H1 (cell line): Measurements from ENCODE around the gene TKFC.

Experiments used
- CHD7 ChIP-seq: fragments of 300-600 bp; sonication (generic); IDR thresholded peaks from 2 replicates; pipeline ENCODE4 v1.7.1; 2012; ENCODE audit warnings: low read length, moderate library complexity, mild to moderate bottlenecking, inconsistent platforms; ENCODE audit not compliant: insufficient replicate concordance
- JUND ChIP-seq: IDR thresholded peaks from 2 replicates; pipeline ENCODE4 v1.6.1; 2011; ENCODE audit warnings: mild to moderate bottlenecking, improper control_type of control experiment, low read length
- KDM1A ChIP-seq: fragments of 200-600, 300-600 bp; sonication (generic); IDR thresholded peaks from 2 replicates; pipeline ENCODE4 v1.7.1; 2016; ENCODE audit warnings: mild to moderate bottlenecking, low read length, borderline replicate concordance
- NANOG ChIP-seq: IDR thresholded peaks from 2 replicates; pipeline ENCODE4 v1.6.1; 2011; ENCODE audit warnings: low read length, low read depth, mild to moderate bottlenecking, inconsistent platforms; ENCODE audit not compliant: insufficient read depth, poor library complexity, severe bottlenecking
- POLR2A ChIP-seq, 2 experiments: IDR thresholded peaks; 1 replicate in 1 of 2; 2 replicates in 1 of 2; pipeline ENCODE4 v1.6.1; 2011; ENCODE audit warnings: low read depth in 2 of 2, low read length in 2 of 2, mild to moderate bottlenecking in 2 of 2; ENCODE audit errors: control extremely low read depth in 1 of 2
- SUZ12 ChIP-seq: fragments of 200-600 bp; sonication (generic); IDR thresholded peaks from 2 replicates; pipeline ENCODE4 v1.6.1; 2012; ENCODE audit warnings: mild to moderate bottlenecking, inconsistent platforms, low read length, moderate library complexity, mixed read lengths
- TF ChIP-seq, protein P1 (sequence below), 3 experiments: IDR thresholded peaks; 1 replicate in 2 of 3; 2 replicates in 1 of 3; pipeline versions ENCODE4 v1.5.1 to v1.6.1; 2011; ENCODE audit warnings: low read length in 3 of 3, mild to moderate bottlenecking in 3 of 3, inconsistent platforms in 2 of 3, low read depth in 1 of 3, moderate library complexity in 1 of 3; ENCODE audit not compliant: insufficient read depth in 1 of 3; ENCODE audit errors: control extremely low read depth in 1 of 3

DNA sequence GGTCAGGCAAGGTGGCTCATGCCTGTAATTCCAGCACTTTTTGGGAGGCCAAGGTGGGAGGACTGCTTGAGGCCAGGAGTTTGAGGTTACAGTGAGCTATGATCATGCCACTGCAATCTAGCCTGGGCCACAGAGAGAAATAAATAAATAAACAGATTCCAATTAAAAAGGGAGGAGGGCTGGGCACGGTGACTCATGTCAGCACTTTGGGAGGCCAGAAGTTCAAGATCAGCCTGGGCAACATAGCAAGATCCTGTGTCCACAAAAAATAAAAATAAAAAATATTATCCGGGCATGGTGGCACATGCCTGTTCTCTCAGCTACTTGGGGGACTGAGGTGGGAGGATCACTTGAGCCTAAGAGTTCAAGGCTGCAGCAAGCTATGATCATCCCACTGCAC lies 21.2 kb downstream of the TKFC start:
- TF ChIP-seq CHD7 (no peak), JUND (no peak), POLR2A (IDR thresholded peaks at IDR 0.05; ENCODE audit: control extremely low read depth in 1 of 2, low read depth in 2 of 2, low read length in 2 of 2) (no peak), KDM1A (no peak), SUZ12 (no peak), NANOG (no peak)
- TF ChIP-seq, protein P1, sequence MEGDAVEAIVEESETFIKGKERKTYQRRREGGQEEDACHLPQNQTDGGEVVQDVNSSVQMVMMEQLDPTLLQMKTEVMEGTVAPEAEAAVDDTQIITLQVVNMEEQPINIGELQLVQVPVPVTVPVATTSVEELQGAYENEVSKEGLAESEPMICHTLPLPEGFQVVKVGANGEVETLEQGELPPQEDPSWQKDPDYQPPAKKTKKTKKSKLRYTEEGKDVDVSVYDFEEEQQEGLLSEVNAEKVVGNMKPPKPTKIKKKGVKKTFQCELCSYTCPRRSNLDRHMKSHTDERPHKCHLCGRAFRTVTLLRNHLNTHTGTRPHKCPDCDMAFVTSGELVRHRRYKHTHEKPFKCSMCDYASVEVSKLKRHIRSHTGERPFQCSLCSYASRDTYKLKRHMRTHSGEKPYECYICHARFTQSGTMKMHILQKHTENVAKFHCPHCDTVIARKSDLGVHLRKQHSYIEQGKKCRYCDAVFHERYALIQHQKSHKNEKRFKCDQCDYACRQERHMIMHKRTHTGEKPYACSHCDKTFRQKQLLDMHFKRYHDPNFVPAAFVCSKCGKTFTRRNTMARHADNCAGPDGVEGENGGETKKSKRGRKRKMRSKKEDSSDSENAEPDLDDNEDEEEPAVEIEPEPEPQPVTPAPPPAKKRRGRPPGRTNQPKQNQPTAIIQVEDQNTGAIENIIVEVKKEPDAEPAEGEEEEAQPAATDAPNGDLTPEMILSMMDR (IDR thresholded peaks at IDR 0.05; ENCODE audit: control extremely low read depth in 1 of 3, insufficient read depth in 1 of 3, low read depth in 1 of 3, low read length in 3 of 3): no peak
